ENCODE data around the gene BCAS2.
"Not testable (repeated sequence)": the region's sequence is repeated elsewhere in the genome, so short reads cannot be mapped to it uniquely, and the experiment has no call there.

BCAS2 gene

DNA sequence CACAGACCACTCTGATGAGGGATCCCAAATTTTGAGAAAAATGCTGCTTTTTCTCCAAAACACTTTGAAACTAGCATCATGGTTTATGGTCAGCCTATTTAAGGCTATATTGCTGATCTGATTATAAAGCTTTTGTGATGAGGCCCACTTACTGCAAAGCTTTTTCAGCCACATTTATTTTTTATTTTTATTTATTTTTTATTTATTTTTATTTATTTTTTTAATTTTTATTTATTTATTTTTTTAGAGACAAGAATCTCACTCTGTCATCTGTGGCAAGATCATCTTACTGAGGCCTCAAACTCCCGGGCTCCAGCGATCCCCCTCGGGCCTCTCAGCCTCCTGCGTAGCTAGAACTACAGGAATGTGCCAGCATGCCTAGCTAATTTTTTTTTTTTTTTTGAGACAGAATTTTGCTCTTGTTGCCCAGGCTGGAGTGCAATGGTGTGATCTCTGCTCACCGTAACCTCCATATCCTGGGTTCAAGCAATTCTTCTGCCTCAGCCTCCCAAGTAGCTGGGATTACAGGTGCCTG is 5.2 kb upstream of the BCAS2 start:
- TF ChIP-seq, protein P1, sequence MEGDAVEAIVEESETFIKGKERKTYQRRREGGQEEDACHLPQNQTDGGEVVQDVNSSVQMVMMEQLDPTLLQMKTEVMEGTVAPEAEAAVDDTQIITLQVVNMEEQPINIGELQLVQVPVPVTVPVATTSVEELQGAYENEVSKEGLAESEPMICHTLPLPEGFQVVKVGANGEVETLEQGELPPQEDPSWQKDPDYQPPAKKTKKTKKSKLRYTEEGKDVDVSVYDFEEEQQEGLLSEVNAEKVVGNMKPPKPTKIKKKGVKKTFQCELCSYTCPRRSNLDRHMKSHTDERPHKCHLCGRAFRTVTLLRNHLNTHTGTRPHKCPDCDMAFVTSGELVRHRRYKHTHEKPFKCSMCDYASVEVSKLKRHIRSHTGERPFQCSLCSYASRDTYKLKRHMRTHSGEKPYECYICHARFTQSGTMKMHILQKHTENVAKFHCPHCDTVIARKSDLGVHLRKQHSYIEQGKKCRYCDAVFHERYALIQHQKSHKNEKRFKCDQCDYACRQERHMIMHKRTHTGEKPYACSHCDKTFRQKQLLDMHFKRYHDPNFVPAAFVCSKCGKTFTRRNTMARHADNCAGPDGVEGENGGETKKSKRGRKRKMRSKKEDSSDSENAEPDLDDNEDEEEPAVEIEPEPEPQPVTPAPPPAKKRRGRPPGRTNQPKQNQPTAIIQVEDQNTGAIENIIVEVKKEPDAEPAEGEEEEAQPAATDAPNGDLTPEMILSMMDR (IDR thresholded peaks at IDR 0.05; ENCODE audit: low read depth, low read length), result no peak
- no peak for TF ChIP-seq POLR2A (IDR thresholded peaks at IDR 0.05; ENCODE audit: extremely low read depth, insufficient read length)
- TF ChIP-seq, protein P2, sequence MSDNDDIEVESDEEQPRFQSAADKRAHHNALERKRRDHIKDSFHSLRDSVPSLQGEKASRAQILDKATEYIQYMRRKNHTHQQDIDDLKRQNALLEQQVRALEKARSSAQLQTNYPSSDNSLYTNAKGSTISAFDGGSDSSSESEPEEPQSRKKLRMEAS (IDR thresholded peaks at IDR 0.05; ENCODE audit: low read depth, low read length), result no peak
- TF ChIP-seq MYC (IDR thresholded peaks at IDR 0.05; ENCODE audit: low read depth, low read length), result no peak
- DNase-seq (ENCODE audit: low read depth), result no peak
- no peak overlapping the region for H3K4me3 ChIP-seq (ENCODE audit: low read depth, low read length)

DNA sequence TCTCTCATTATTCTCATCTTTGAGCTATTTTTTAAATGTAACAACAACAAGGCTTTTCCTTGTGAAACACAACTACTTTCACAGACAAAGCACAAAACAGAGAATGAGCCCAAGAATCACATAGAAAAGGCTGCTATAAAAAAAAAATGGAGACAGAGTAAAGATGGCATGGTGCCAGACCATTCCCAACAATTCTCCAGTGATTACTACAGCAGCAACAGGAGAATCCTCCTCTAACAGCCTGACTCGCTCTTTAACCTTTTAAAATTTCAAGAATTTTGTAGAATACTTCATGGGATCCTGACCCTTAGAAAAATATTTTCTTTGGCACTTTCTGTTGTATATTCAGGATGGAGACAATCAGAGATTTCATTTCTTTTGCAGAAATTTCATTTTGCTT is 3.8 kb upstream of the BCAS2 start:
- H3K4me3 ChIP-seq (ENCODE audit: low read depth, low read length), result no peak overlapping the region
- no peak for DNase-seq (ENCODE audit: low read depth)
- TF ChIP-seq, protein P2 (IDR thresholded peaks at IDR 0.05; ENCODE audit: low read depth, low read length), result no peak
- TF ChIP-seq, protein P1 (IDR thresholded peaks at IDR 0.05; ENCODE audit: low read depth, low read length), result no peak
- TF ChIP-seq MYC (IDR thresholded peaks at IDR 0.05; ENCODE audit: low read depth, low read length) (no peak), POLR2A (IDR thresholded peaks at IDR 0.05; ENCODE audit: extremely low read depth, insufficient read length) (no peak)

DNA sequence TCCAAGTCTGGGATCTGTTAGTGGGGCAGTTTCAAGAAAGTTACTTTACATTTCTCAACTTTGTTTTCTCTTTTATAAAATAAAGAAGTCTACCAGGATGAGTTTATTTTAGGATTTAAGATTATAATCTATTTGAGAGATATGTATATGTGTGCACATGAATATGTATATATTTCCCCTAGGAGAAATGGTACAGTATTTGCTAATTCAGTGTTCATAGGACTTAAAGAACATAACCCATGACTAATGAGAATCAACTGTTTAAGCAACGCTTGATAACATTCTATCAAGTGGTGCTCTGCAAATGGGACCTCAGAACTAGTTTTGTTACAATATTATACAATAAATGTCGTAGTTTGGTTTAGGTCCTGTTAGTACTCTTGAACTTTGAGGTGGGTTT is 7.0 kb downstream of the BCAS2 start:
- TF ChIP-seq POLR2A (IDR thresholded peaks at IDR 0.05; ENCODE audit: extremely low read depth, insufficient read length) (no peak), MYC (IDR thresholded peaks at IDR 0.05; ENCODE audit: low read depth, low read length) (no peak)
- TF ChIP-seq, protein P2 (IDR thresholded peaks at IDR 0.05; ENCODE audit: low read depth, low read length), result no peak
- TF ChIP-seq, protein P1 (IDR thresholded peaks at IDR 0.05; ENCODE audit: low read depth, low read length), result no peak
- H3K4me3 ChIP-seq (ENCODE audit: low read depth, low read length), result no peak overlapping the region
- DNase-seq (ENCODE audit: low read depth), result no peak

DNA sequence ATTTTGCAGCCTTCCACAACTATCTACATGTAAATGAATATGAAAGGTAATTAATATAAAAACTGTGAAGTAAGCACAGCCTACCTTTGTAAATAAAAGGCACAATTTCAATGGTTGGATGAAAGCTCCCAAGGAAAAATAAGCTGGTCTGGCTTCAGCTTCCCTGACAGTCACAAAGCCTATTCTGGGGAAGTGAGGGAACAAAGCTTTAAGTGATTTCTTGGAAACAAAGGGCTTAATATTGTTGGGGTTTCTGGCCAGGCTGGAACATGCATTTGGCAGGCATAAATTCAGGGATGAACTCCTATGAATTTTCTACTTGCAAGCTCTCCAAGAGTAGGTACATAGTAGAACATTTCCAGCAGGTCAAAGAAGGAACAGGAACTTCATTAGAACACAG is 17.3 kb downstream of the BCAS2 start:
- DNase-seq (ENCODE audit: low read depth), result no peak
- H3K4me3 ChIP-seq (ENCODE audit: low read depth, low read length), result no peak overlapping the region
- TF ChIP-seq POLR2A (IDR thresholded peaks at IDR 0.05; ENCODE audit: extremely low read depth, insufficient read length) (no peak), MYC (IDR thresholded peaks at IDR 0.05; ENCODE audit: low read depth, low read length) (no peak)
- TF ChIP-seq, protein P1 (IDR thresholded peaks at IDR 0.05; ENCODE audit: low read depth, low read length), result no peak
- TF ChIP-seq, protein P2 (IDR thresholded peaks at IDR 0.05; ENCODE audit: low read depth, low read length), result no peak

DNA sequence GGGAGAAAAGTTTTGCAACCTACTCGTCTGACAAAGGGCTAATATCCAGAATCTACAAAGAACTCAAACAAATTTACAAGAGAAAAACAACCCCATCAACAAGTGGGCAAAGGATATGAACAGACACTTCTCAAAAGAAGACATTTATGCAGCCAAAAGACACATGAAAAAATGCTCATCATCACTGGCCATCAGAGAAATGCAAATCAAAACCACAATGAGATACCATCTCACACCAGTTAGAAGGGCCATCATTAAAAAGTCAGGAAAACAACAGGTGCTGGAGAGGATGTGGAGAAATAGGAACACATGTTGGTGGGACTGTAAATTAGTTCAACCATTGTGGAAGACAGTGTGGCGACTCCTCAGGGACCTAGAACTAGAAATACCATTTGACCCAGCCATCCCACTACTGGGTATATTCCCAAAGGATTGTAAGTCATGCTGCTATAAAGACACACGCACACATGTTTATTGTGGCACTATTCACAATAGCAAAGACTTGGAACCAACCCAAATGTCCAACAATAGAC is 18.4 kb downstream of the BCAS2 start:
- not testable (repeated sequence) for DNase-seq (ENCODE audit: low read depth); H3K4me3 ChIP-seq (ENCODE audit: low read depth, low read length)

DNA sequence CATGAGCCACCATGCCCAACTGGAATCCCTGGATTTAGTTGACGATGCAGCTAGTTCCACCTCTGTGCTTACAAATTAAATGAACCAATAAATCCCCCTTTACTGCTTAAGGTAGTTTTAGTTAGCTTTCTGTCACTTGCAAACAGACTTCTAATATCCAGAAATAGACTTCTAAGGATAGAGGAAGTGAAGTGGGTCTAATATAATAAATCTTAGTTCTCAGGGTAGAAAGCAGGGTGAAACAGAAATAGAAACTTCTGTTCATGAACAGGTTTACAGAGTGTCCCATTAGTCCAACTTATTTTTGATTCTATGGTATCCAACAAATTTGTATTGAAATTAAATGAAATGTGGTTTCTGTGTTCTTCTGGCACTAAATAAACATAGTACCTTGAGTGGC is 20.1 kb downstream of the BCAS2 start:
- H3K4me3 ChIP-seq (ENCODE audit: low read depth, low read length), result no peak overlapping the region
- TF ChIP-seq, protein P1 (IDR thresholded peaks at IDR 0.05; ENCODE audit: low read depth, low read length), result no peak
- no peak for TF ChIP-seq MYC (IDR thresholded peaks at IDR 0.05; ENCODE audit: low read depth, low read length)
- no peak for DNase-seq (ENCODE audit: low read depth)

Measured in NB4 (cell line).